Stimulated activated CD4-positive, alpha-beta T cell treated with anti-CD3 and anti-CD28 coated beads, Interleukin-15, amount 100 ng/mL, for 1 hour (primary cell): ENCODE data around the gene CPZ.

Experiments
- DNase-seq, 2 donors: peaks; one replicate each; pipeline ENCODE4 v3.0.0-alpha.2; 2020; ENCODE audit warnings: low read depth in 1 of 2, low spot score in 1 of 2

The CPZ gene

GRCh38 chr4:8579526-8580320 lies 12.8 kb upstream of the CPZ start:
- DNase-seq, result no peak

- DNase-seq, result peak in 1 of 2 donors; percentile 7
These were observed 12.1 kb upstream of the CPZ start, which contains the start of gene GPR78 for GRCh38 chr4:8580321-8581093. Gene GPR78, plus strand, starts transcription at chr4:8580392. Its CDS starts 591 bp downstream, at chr4:8580983.

- DNase-seq, result no peak
These were observed 11.3 kb upstream of the CPZ start for GRCh38 chr4:8581094-8581861.

GRCh38 chr4:8582016-8582415 lies 10.5 kb upstream of the CPZ start:
- no peak for DNase-seq

- no peak for DNase-seq
These were observed 10.1 kb upstream of the CPZ start for GRCh38 chr4:8582436-8582835.

- DNase-seq, result no peak
These were observed 9.5 kb upstream of the CPZ start for GRCh38 chr4:8582941-8583654.

- no peak for DNase-seq
These were observed 8.9 kb upstream of the CPZ start for GRCh38 chr4:8583655-8584025.

- DNase-seq, result no peak
These were observed 7.4 kb upstream of the CPZ start for GRCh38 chr4:8585186-8585585.

GRCh38 chr4:8585721-8586212 lies 6.8 kb upstream of the CPZ start:
- DNase-seq, result no peak

- no peak for DNase-seq
These were observed 6.3 kb upstream of the CPZ start for GRCh38 chr4:8586246-8586645.

GRCh38 chr4:8586671-8587468 lies 5.7 kb upstream of the CPZ start:
- no peak for DNase-seq

GRCh38 chr4:8587469-8588195 lies 4.9 kb upstream of the CPZ start:
- no peak for DNase-seq

- DNase-seq, result no peak
These were observed 4.4 kb upstream of the CPZ start for GRCh38 chr4:8588196-8588470.

- no peak for DNase-seq
These were observed 3.2 kb upstream of the CPZ start for GRCh38 chr4:8589336-8589735.

- DNase-seq, result no peak
These were observed 2.6 kb upstream of the CPZ start for GRCh38 chr4:8589823-8590545.

GRCh38 chr4:8590546-8590880 lies 2.1 kb upstream of the CPZ start:
- DNase-seq, result no peak

- DNase-seq, result no peak
These were observed 1.5 kb upstream of the CPZ start for GRCh38 chr4:8591114-8591513.

- DNase-seq, result no peak
These were observed 769 bp upstream of the CPZ start for GRCh38 chr4:8591626-8592365.
